Right ventricle myocardium inferior (tissue), 1 donor: ENCODE data around the gene AGPS. TPM values are rescaled to one million over a fixed set of nuclear protein-coding genes. Genes with fewer than 3 reads are reported as not detected.

Experiments
- ATAC-seq: fragments of 200-7000 bp; cut with Tn5 transposase; one replicate; pipeline ENCODE4 v1.9.1; 2020; ENCODE audit warnings: mild to moderate bottlenecking, moderate library complexity
- DNase-seq: peaks from one replicate; pipeline ENCODE4 v3.0.0; 2021; ENCODE audit errors: missing footprints
- intact Hi-C: fragments of 100-400 bp; cut with DNase I; formaldehyde crosslinking; loops from one replicate; pipeline ENCODE4 v1.11.0; 2022
- total RNA-seq: library from RNA; stranded (reverse); fragmentation: NEBNext Ultra II Directional; extraction: Animal tissue kit (Norgen Biotek cat#: 25700); gene quantifications from one replicate; pipeline ENCODE4 v1.2.1, GENCODE V29; 2021
- donor health status: DM: no; HTN: yes; CAD: no; lungs with severe emphysema.

Gene AGPS
- total RNA-seq, 1 donor from 2014 or later: 32.3 TPM

DNA sequence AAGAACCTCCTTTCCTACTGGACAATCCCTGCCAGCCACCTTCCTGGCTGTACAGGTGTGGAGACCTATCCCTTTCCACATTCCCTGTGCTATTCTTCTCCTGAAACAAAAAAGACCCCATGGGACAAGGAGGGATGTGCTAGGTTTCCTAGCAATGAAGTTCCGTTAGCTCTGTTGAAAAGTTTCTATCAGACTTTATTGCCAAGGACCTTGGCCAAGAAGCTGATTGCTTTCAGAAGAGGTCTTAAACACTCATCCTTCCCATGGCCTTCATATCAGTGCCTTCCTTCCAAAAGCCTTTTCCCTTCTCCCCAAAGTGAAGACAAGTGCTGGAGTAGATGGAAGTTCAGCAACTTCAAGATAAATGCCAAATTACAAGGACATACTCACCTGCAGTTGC is 194.8 kb downstream of the AGPS start:
- ATAC-seq: no peak
- no peak for DNase-seq
- intact Hi-C loops: no loop called here

DNA sequence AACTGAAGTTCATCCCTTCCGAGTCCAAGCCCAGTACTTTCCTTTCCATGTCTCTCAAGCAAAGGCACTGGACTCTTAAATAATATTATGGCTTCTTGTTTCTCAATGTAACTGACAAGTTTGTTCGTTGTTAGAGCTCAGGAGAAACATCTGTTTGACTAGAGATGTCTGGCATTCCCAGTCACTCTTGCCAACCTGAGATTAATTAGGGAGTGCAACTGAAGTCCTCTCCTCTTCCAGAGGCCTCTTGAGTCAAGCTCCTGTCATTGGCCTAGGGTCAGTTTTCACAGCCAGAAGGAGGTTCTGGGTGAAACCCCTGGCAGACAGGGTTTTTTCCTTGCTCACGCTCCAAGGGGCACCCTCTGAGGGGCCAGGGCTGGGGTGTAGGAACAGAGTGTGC is 196.1 kb downstream of the AGPS start:
- ATAC-seq (no peak), DNase-seq (no peak)
- intact Hi-C loops: no loop called here

DNA sequence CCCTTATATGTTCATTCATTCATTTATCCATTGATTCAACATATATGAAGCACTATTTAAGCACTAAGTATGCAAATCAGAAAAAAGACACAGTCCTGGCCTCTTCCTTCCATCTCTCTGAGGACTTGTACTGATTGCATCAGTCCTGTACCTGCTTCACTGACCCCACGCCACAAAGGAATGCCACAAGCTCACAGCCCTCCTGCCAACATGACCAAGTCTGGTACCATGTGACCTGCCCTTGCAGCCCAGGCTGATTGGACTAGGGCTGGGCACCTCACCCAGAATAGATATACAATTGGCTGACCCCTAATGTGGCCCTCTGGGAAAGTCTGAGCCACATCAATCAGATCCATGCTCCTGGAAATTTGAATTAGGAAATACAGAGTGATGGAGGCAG is 196.6 kb downstream of the AGPS start:
- ATAC-seq (no peak), DNase-seq (no peak)
- intact Hi-C loops: no loop called here

DNA sequence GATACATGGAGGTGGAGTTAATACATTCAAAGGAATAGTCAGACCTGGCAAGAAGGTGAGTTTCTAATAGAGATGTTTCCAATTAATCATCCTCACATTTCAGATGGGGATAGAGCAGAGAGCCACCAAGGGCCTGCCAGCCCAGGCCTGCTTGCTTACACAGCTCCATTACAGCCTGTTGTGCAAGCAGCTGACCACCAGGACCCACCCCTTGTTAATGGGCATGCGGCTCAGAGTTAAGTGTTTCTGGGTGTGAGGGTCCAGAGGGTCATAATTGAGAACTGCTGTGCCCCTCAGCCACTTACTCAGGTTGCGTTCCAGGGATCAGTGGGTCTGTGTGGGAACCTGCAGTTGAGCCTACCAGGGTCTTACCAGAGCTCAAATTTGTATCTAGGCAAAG is 199.8 kb downstream of the AGPS start:
- intact Hi-C loops: no loop called here
- ATAC-seq (no peak), DNase-seq (no peak)

DNA sequence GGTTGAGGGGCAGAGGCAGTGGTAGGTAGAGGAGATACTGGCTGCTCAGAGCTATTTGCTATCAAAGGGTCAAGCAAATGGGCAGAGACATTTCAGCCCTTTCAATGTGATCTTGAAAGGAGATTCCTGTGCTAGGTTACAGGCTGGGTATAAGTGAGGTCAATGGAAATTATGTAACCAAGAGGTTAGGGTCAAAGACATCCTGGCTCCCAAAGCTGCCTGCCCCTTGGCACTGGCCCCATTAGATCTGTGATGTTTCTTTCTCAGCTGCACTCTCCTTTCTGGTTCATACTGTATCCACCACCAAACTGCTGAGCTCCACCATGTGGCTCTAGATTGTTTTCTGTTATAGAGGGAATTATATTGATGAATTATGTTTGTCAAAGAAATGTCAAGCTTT is 200.4 kb downstream of the AGPS start:
- no peak for DNase-seq
- intact Hi-C loops: no loop called here
- no peak for ATAC-seq

DNA sequence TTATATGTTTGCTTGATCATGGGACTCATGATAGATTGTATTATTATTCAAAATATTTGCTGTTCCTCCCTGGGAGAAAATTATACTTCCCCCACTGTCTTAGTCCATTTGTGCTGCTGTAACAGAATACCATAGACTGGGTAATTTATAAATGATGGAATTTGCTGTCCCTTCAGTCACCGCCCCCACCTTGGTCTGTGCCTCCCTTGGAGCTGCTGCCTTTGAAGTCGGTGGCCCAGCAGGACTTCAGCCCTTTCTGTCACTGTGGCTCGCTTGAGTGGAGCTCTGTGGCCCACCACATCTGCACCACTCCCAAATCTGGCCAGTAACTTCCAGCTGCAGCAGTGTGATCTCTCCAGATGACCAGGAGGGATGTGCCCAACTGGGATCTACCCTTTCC is 200.8 kb downstream of the AGPS start:
- ATAC-seq: no peak
- DNase-seq: no peak
- intact Hi-C loops: no loop called here

Other genes with a start within 250 kb of the AGPS start
- gene HNRNPA3, start 180.0 kb upstream of the AGPS start, total RNA-seq: 66.6 TPM
- 53.4 TPM for gene NFE2L2, start 128.0 kb upstream of the AGPS start, total RNA-seq